ENCODE measurements around the gene C4orf51. TPM values are rescaled to one million over a fixed set of nuclear protein-coding genes. Genes with fewer than 3 reads are reported as not detected.

The C4orf51 gene
- total and polyA plus RNA-seq, 5 donors, result not detected

DNA sequence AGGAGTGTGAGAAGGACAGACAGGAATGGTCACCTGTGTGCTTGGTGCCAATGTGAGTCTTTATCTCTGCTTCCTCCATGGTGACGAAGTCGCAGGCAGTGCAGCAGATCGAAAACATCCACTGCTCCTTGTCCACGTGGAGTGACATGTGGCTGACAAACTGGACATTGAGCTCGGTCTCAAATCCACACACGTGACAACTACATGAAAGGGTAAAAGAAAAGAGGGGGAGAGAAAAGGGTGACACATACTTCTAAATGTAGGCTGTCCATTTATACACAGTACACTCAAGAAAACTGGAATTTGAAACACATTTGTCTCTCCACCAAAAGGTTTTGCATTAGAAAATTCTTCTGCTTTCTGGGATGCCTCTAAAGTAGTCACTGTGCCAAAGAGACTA, 94.5 kb downstream of the C4orf51 start:
- intact Hi-C loops (cut with DNase I), result no loop called here

DNA sequence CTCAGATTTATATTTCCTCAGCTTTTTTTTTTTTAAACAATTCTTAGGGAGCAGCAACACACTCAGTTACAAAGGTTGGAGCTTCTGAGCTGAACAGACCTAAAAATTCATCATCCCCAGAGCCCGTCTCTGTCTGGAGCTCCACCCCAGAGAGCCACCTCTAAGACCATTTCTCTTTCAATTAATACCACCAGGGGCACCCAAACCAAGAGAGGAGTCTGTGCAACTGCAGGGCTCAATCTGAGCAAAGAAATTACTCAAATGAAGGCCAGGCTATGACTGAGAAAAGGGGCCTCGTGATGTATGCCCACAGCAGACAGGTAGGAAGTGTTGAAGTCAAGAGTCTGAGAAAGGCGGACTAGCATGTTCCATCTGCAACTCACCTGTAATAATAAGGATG, 95.5 kb downstream of the C4orf51 start:
- WGBS, result 96% methylated on average over 3 of the region's 3 CpGs
- peaks cover 2% of the 10 kb centered on the region for H3K4me1 ChIP-seq (ENCODE audit: control insufficient read depth, insufficient read depth, low read length)
- DNase-seq, result no peak
- H3K27me3 ChIP-seq (ENCODE audit: control insufficient read depth, insufficient read depth), result no peaks in the 10 kb centered on the region
- intact Hi-C loops (cut with DNase I), result no loop called here
- no peak overlapping the region for H3K4me3 ChIP-seq (ENCODE audit: low read length)
- no peak overlapping the region for H3K27ac ChIP-seq (ENCODE audit: low read length)
- no peaks in the 10 kb centered on the region for H3K9me3 ChIP-seq (ENCODE audit: control insufficient read depth, low read length)
- no peak for ATAC-seq

More for the DNA sequence above, 94.5 kb downstream of the C4orf51 start:
- Histone ChIP-seq H3K27me3 (ENCODE audit: control insufficient read depth, insufficient read depth) (no peaks in the 10 kb centered on the region), H3K4me3 (ENCODE audit: low read length) (no peak overlapping the region), H3K27ac (ENCODE audit: low read length) (no peak overlapping the region), H3K9me3 (ENCODE audit: control insufficient read depth, low read length) (no peaks in the 10 kb centered on the region), H3K4me1 (ENCODE audit: control insufficient read depth, insufficient read depth, low read length) (peaks cover 2% of the 10 kb centered on the region)
- 89% methylated on average over 6 of the region's 6 CpGs for WGBS
- DNase-seq (no peak), ATAC-seq (peak in 1 of 2 donors; percentile 21)

DNA sequence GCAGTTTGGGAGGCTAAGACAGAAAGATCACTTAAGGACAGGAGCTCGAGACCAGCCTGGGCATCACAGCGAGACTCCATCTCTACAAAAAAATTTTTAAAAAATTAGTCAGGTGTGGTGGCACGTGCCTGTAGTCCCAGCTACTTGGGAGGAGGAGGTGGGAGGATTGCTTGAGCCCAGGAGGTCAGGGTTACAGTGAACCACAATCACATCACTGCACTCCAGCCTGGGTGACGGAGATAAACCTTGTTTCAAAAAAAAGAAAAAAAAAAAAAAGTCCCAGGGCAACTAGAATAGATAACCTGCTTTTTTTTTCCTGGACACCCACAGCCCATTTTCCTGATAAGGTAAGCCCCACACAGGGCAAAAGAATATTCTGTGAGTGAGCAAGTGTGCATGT, 96.3 kb downstream of the C4orf51 start:
- H3K27ac ChIP-seq (ENCODE audit: low read length), result no peak overlapping the region
- DNase-seq, result no peak
- no peaks in the 10 kb centered on the region for H3K9me3 ChIP-seq (ENCODE audit: control insufficient read depth, low read length)
- no peak for ATAC-seq
- 91% methylated on average over 4 of the region's 4 CpGs for WGBS
- H3K27me3 ChIP-seq (ENCODE audit: control insufficient read depth, insufficient read depth), result no peaks in the 10 kb centered on the region
- peaks cover 2% of the 10 kb centered on the region for H3K4me1 ChIP-seq (ENCODE audit: control insufficient read depth, insufficient read depth, low read length)
- intact Hi-C loops (cut with DNase I), result no loop called here
- no peak overlapping the region for H3K4me3 ChIP-seq (ENCODE audit: low read length)

- H3K9me3 ChIP-seq (ENCODE audit: control insufficient read depth, low read length), result no peaks in the 10 kb centered on the region
- intact Hi-C loops (cut with DNase I), result no loop called here
- H3K27me3 ChIP-seq (ENCODE audit: control insufficient read depth, insufficient read depth), result no peaks in the 10 kb centered on the region
- 69% methylated on average over 8 of the region's 8 CpGs for WGBS
- H3K4me3 ChIP-seq (ENCODE audit: low read length), result no peak overlapping the region
- DNase-seq (no peak), ATAC-seq (no peak)
- H3K4me1 ChIP-seq (ENCODE audit: control insufficient read depth, insufficient read depth, low read length), result peaks cover 2% of the 10 kb centered on the region
- no peak overlapping the region for H3K27ac ChIP-seq (ENCODE audit: low read length)
These were observed 99.4 kb downstream of the C4orf51 start for GRCh38 chr4:145779319-145779801.

GRCh38 chr4:145781351-145781750, 101.4 kb downstream of the C4orf51 start:
- no peak for DNase-seq
- intact Hi-C loops (cut with DNase I), result no loop called here
- no peak for ATAC-seq
- Histone ChIP-seq H3K27ac (ENCODE audit: low read length) (no peak overlapping the region), H3K4me1 (ENCODE audit: control insufficient read depth, insufficient read depth, low read length) (peaks cover 2% of the 10 kb centered on the region), H3K4me3 (ENCODE audit: low read length) (no peak overlapping the region), H3K9me3 (ENCODE audit: control insufficient read depth, low read length) (no peaks in the 10 kb centered on the region), H3K27me3 (ENCODE audit: control insufficient read depth, insufficient read depth) (no peaks in the 10 kb centered on the region)
- WGBS, result 85% methylated on average over 2 of the region's 2 CpGs

Other genes with a start within 250 kb of the C4orf51 start
- gene SMAD1, start 198.3 kb upstream of the C4orf51 start, total RNA-seq, result 10 to 100 TPM in 1 of 4 donors, 1 to 10 TPM in 3; 8.3 to 12.0 (median 9.5) TPM
- 2.8 TPM for gene SMAD1, start 198.3 kb upstream of the C4orf51 start, polyA plus RNA-seq
- 10 to 100 TPM in 1 of 4 donors, 1 to 10 TPM in 3; 7.9 to 10.6 (median 8.3) TPM for gene MMAA, start 60.8 kb upstream of the C4orf51 start, total RNA-seq
- gene MMAA, start 60.8 kb upstream of the C4orf51 start, polyA plus RNA-seq, result 3.4 TPM